ENCODE results near the gene VIL1.

DNA sequence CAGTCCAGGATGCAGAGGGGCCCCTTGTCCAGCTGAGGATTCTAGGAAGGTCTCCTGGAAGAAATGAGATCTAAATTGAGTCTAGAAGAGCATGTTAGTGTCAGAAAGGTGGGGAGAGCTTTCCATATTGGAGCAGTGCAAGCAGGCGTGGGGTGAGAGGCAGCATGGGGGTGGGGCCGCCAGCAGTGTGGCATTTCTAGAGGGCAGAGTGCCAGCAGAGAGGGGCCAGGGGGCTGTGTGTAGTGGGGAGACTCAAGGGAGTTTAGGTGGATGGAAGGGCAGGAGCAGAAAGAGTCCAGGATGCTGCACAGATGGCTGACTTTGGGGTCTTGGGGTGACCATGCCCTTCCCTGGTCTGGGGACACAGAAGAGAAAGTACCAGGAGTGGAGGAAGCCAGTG is 2.1 kb downstream of the VIL1 start:
- no peak for TF ChIP-seq CTCF (IDR thresholded peaks at IDR 0.05)
- no peak for TF ChIP-seq TCF7L2 (IDR thresholded peaks at IDR 0.05; ENCODE audit: low read depth, low read length)
- TF ChIP-seq REST (IDR thresholded peaks at IDR 0.05; ENCODE audit: insufficient read depth in 1 of 2, low read depth in 2 of 2, low read length in 1 of 2), result no peak
- TF ChIP-seq POLR2AphosphoS5 (IDR thresholded peaks at IDR 0.05; ENCODE audit: low read depth, low read length), result no peak
